AG09319 (cell line): Measurements from ENCODE around the gene TMED8.

ENCODE experiments used
- DNase-seq: peaks from one replicate; pipeline ENCODE4 v3.0.0-alpha.2; 2010; ENCODE audit warnings: low read depth; ENCODE audit errors: extremely low read depth
- CTCF ChIP-seq: IDR thresholded peaks from 2 replicates; pipeline ENCODE4 v1.5.1; 2011; ENCODE audit warnings: low read depth, mild to moderate bottlenecking, inconsistent platforms, low read length, moderate library complexity

TMED8 gene

DNA sequence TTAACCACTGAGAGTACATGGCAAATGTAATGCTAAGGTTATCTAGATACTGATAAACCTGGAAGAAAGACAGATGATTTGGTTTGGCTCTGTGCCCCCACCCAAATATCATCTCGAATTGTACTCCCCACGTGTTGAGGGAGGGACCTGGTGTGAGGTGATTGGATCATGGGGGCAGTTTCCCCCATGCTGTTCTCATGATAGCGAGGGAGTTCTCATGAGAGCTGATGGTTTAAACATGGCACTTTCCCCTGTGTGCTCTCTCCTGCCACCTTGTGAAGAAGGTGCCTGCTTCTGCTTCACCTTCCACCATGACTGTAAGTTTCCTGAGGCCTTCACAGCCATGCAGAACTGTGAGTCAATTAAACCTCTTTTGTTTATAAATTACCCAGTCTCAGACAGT, 32.2 kb upstream of the TMED8 start:
- peak; percentile 1 for TF ChIP-seq CTCF
- DNase-seq, result no peak

GRCh38 chr14:77407158-77407557, 30.3 kb upstream of the TMED8 start:
- no peak for DNase-seq
- no peak for TF ChIP-seq CTCF

GRCh38 chr14:77406718-77407117, 29.8 kb upstream of the TMED8 start:
- TF ChIP-seq CTCF, result no peak

DNA sequence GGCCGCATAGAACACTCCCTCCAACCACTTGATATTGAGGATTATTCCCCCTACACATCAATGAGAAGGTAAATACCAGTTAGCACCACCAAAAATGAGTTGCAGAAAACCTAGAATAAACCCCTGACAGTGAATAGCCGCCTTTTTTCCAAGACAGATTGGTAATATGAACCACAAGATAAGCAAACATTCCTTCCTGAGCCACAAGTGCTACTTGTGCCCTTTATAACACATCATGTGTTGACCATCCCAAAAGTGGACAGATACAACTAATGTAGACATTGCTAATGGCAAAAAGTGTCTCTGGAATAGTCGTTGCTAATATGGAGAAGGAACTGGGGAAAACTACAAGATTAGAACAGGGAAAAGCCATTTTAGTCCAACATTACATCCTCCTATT, 29.2 kb upstream of the TMED8 start:
- DNase-seq, result no peak
- no peak for TF ChIP-seq CTCF

More at GRCh38 chr14:77406718-77407117, 29.8 kb upstream of the TMED8 start:
- DNase-seq, result no peak

DNA sequence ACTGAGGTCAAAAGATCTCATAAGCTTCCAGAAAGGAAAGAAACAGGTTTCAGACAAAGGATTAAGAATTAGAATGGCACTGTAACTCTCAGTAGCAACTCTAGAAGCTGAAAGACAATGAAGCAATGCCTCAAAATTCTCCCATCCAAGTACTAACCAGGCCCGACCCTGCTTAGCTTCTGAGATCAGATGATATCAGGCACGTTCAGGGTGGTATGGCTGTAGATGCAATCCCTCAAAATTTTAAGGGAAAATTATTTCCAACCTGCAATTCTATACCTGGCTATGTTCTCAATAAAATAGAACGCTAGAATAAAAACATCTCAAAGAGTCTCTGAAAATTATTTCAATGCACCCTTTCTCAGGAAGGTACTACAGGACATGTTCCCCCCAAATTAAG, 26.9 kb upstream of the TMED8 start:
- no peak for DNase-seq
- TF ChIP-seq CTCF, result no peak

GRCh38 chr14:77400216-77400615, 23.3 kb upstream of the TMED8 start:
- no peak for TF ChIP-seq CTCF
- DNase-seq, result no peak

GRCh38 chr14:77390188-77390587, 13.3 kb upstream of the TMED8 start:
- TF ChIP-seq CTCF, result no peak
- DNase-seq, result no peak
